Central memory CD8-positive, alpha-beta T cell (primary cell): ENCODE results near the gene TTR.

ENCODE experiments used
- ATAC-seq: fragments of 150-1000 bp; cut with Tn5 transposase; replicated peaks from 2 replicates; pipeline ENCODE4 v1.10.0; 2022; ENCODE audit warnings: mild to moderate bottlenecking, moderate FRiP score, moderate number of reproducible peaks; ENCODE audit not compliant: poor library complexity, severe bottlenecking; ENCODE audit errors: extremely low read depth
- DNase-seq, 2 donors: peaks; one replicate each; pipeline ENCODE4 v3.0.0; 2021; ENCODE audit warnings: low spot score in 2 of 2
- H3K27ac Mint-ChIP-seq: one replicate; pipeline ENCODE4 v1.8.0; 2022; ENCODE audit warnings: low read depth, mild to moderate bottlenecking, moderate library complexity, mixed read lengths
- H3K27me3 Mint-ChIP-seq: one replicate; pipeline ENCODE4 v1.8.0; 2022; ENCODE audit warnings: mixed read lengths
- H3K36me3 Mint-ChIP-seq: one replicate; pipeline ENCODE4 v1.8.0; 2022; ENCODE audit warnings: mild to moderate bottlenecking, moderate library complexity, mixed read lengths; ENCODE audit not compliant: insufficient read depth
- H3K4me1 Mint-ChIP-seq: one replicate; pipeline ENCODE4 v1.8.0; 2022; ENCODE audit warnings: mixed read lengths
- H3K4me3 Mint-ChIP-seq: one replicate; pipeline ENCODE4 v1.8.0; 2022; ENCODE audit warnings: mild to moderate bottlenecking, moderate library complexity, mixed read lengths
- H3K9me3 Mint-ChIP-seq: one replicate; pipeline ENCODE4 v1.8.0; 2022; ENCODE audit warnings: mixed read lengths

Gene TTR

DNA sequence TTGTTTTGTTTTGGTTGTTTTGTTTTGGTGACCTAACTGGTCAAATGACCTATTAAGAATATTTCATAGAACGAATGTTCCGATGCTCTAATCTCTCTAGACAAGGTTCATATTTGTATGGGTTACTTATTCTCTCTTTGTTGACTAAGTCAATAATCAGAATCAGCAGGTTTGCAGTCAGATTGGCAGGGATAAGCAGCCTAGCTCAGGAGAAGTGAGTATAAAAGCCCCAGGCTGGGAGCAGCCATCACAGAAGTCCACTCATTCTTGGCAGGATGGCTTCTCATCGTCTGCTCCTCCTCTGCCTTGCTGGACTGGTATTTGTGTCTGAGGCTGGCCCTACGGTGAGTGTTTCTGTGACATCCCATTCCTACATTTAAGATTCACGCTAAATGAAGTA lies at the start of gene TTR:
TSS of gene TTR (plus strand) at position 250 of the 400 bp plus-strand sequence. CDS start at position 276, 26 bp downstream.
- H3K27me3 Mint-ChIP-seq, result peaks cover 33% of the 10 kb centered on the region
- H3K9me3 Mint-ChIP-seq, result no peaks in the 10 kb centered on the region
- no peak within 1 kb of the TSS for H3K27ac Mint-ChIP-seq
- peaks cover 1% of the 10 kb centered on the region for H3K36me3 Mint-ChIP-seq
- H3K4me1 Mint-ChIP-seq, result no peaks in the 10 kb centered on the region
- ATAC-seq, result no peak
- DNase-seq, result no peak
- no peak within 1 kb of the TSS for H3K4me3 Mint-ChIP-seq

GRCh38 chr18:31546476-31546875 lies 45.2 kb upstream of the TTR start:
- Mint-ChIP-seq H3K4me1 (no peaks in the 10 kb centered on the region), H3K27ac (no peak overlapping the region), H3K36me3 (no peaks in the 10 kb centered on the region), H3K9me3 (no peaks in the 10 kb centered on the region), H3K27me3 (peaks cover 7% of the 10 kb centered on the region), H3K4me3 (no peak overlapping the region)
- DNase-seq (no peak), ATAC-seq (no peak)

DNA sequence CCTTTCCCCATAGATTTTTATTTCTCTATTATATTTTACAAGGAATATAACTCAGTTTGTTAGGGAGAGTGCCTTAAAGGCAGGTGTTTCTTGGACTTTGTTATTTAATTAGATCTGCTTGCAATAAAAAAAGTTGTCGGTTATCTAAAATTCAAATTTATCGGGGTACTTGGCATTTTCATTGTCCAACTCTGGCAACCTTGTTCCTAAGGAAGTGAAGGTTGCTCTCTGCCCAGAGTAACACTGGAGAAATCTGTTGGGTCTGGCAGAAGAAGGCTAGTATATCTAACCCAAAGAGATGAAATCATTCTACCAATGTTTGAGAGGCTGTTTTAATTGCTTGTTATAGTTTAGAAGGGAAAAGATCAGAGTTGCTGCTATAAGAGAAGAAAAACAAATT lies 42.8 kb upstream of the TTR start:
- Mint-ChIP-seq H3K4me3 (no peak overlapping the region), H3K27me3 (peaks cover 19% of the 10 kb centered on the region), H3K36me3 (no peaks in the 10 kb centered on the region), H3K27ac (no peak overlapping the region), H3K4me1 (no peaks in the 10 kb centered on the region), H3K9me3 (no peaks in the 10 kb centered on the region)
- DNase-seq (no peak), ATAC-seq (no peak)

GRCh38 chr18:31549416-31549815 lies 42.3 kb upstream of the TTR start:
- Mint-ChIP-seq H3K4me1 (no peaks in the 10 kb centered on the region), H3K27ac (no peak overlapping the region), H3K36me3 (no peaks in the 10 kb centered on the region), H3K9me3 (no peaks in the 10 kb centered on the region), H3K27me3 (peaks cover 25% of the 10 kb centered on the region), H3K4me3 (no peak overlapping the region)
- ATAC-seq (no peak), DNase-seq (no peak)

DNA sequence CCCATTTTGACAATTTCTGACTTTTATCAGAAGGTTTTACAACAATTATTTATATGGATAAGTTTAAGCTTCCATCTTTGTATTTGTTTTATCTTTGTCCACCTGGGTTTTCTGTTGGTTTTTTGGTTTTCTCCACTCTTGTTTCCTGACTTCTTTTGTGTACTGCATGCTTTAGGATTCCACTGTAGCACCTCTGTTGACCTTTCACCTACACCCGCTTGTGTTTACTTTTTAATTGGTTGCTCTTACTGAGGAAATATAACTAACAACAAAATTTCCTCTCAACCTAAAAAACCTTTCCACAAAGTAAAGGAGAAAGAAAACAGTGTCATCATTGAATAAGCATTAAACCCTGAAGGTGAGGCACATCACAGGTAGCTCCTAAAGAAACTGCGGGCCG lies 39.8 kb upstream of the TTR start:
- no peaks in the 10 kb centered on the region for H3K9me3 Mint-ChIP-seq
- no peaks in the 10 kb centered on the region for H3K36me3 Mint-ChIP-seq
- H3K27ac Mint-ChIP-seq, result no peak overlapping the region
- H3K4me1 Mint-ChIP-seq, result no peaks in the 10 kb centered on the region
- H3K4me3 Mint-ChIP-seq, result no peak overlapping the region
- H3K27me3 Mint-ChIP-seq, result peaks cover 48% of the 10 kb centered on the region
- no peak for DNase-seq
- no peak for ATAC-seq

DNA sequence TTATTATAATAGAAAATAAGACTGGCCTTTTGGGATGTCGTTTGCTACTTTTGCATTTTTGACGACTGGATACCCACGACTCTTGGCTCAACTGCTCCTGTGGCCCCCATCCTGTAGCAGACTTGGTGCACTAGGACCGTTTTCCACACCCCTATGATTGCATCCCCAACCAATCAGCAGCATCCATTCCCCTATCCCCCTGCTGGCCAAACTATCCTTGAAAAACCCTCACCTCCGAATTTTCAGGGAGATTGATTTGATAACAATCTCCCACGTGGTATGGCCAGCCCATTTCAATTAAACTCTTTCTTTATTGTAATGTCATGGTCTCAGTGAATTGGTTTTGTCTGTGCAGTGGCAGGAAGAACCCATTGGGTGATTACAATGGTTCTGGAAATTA lies 37.9 kb upstream of the TTR start:
- Mint-ChIP-seq H3K4me1 (no peaks in the 10 kb centered on the region), H3K4me3 (no peak overlapping the region), H3K36me3 (no peaks in the 10 kb centered on the region), H3K9me3 (no peaks in the 10 kb centered on the region), H3K27ac (no peak overlapping the region), H3K27me3 (peaks cover 54% of the 10 kb centered on the region)
- ATAC-seq (no peak), DNase-seq (no peak)

- H3K4me3 Mint-ChIP-seq, result no peak overlapping the region
- H3K27me3 Mint-ChIP-seq, result peaks cover 54% of the 10 kb centered on the region
- H3K27ac Mint-ChIP-seq, result no peak overlapping the region
- no peaks in the 10 kb centered on the region for H3K9me3 Mint-ChIP-seq
- no peaks in the 10 kb centered on the region for H3K36me3 Mint-ChIP-seq
- ATAC-seq (no peak), DNase-seq (no peak)
- H3K4me1 Mint-ChIP-seq, result no peaks in the 10 kb centered on the region
Measured at GRCh38 chr18:31554776-31555175, 36.9 kb upstream of the TTR start.

DNA sequence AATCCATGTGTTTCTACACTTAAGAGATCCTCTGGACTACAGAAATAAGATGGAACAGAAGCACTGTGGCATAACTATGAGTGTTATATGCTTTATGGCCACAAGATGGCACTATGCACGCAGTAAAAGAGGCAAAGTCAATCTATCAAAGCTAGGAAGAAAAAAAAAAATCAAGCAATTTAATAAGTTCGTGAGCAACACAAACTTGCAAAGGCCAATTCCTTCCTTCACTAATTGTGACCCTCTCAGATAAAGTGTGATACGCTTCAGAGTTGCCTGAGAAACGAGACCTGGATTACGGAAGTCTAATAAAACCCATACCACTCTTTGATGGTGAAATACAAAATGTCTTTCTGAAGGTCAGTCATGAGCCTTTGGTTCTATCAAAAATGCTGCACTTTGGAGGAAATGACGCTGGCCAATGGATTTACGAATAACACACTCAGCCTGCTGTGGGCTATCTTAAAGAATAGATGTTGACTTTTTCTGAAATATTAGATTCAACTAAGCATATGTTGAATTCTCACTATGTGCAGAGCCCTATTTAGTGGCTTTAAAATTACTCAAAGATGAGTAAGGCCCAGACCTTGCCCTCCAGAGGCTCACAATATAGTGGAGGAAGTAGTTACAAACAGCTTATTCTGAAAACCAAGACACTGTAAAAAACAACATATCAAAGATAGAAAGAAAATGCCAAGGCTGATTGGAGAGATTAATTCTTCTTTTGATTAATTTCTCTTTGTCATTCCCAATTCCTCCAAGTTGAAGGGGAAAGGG lies 35.5 kb upstream of the TTR start:
- DNase-seq (peak in 1 of 2 donors; percentile 38), ATAC-seq (no peak)
- Mint-ChIP-seq H3K4me3 (peak overlapping the region; percentile 12), H3K4me1 (no peaks in the 10 kb centered on the region), H3K27me3 (peaks cover 59% of the 10 kb centered on the region), H3K36me3 (no peaks in the 10 kb centered on the region), H3K27ac (no peak overlapping the region), H3K9me3 (no peaks in the 10 kb centered on the region)

DNA sequence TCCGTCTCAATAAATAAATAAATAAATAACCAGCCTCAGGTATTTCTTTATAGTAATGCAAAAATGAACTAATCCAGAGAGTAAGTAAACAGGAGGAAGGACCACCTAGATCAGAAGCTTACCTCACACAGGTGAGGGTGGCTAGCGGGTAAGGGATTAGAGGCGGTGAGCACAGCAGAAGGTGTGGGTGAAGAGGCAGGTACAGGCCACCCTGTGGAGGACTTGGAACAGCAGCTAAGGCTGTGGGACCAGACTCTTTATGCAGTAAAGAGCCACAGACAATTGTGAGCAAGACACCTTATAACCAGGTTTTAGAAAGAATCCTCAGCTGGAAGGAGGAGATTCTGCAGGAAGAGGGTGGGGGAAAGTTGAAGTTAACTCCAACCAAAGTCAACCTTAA lies 34.2 kb upstream of the TTR start:
- DNase-seq, result no peak
- Mint-ChIP-seq H3K27ac (no peak overlapping the region), H3K36me3 (no peaks in the 10 kb centered on the region), H3K27me3 (peaks cover 59% of the 10 kb centered on the region), H3K4me3 (no peak overlapping the region), H3K9me3 (no peaks in the 10 kb centered on the region), H3K4me1 (no peaks in the 10 kb centered on the region)
- no peak for ATAC-seq

- DNase-seq, result no peak
- Mint-ChIP-seq H3K4me1 (no peaks in the 10 kb centered on the region), H3K27me3 (peaks cover 48% of the 10 kb centered on the region), H3K27ac (no peak overlapping the region), H3K9me3 (no peaks in the 10 kb centered on the region), H3K36me3 (no peaks in the 10 kb centered on the region), H3K4me3 (no peak overlapping the region)
- no peak for ATAC-seq
Measured at GRCh38 chr18:31558567-31558966, 33.1 kb upstream of the TTR start.

DNA sequence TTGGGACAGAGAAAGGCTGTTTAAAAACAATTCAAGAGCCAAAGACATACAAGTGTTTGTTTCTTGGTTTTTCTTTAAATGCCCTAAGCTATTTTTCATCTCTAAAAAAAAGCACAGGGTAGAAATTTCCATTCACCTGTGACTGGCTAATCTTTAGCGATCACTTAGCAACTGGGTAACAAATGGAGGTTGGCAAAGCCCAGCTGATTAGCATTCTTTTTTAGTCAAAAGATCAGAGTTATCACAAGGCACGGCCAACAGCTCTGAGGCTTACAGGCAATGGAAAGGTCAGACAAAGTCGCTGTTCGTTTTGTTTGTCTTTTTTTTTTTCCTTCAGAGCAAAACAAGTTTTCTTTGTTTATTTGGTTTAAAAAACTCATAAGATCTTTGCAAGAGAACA lies 29.0 kb upstream of the TTR start:
- ATAC-seq (no peak), DNase-seq (no peak)
- Mint-ChIP-seq H3K4me3 (no peak overlapping the region), H3K9me3 (no peaks in the 10 kb centered on the region), H3K27ac (no peak overlapping the region), H3K4me1 (no peaks in the 10 kb centered on the region), H3K36me3 (no peaks in the 10 kb centered on the region), H3K27me3 (peaks cover 10% of the 10 kb centered on the region)

GRCh38 chr18:31563778-31564177 lies 27.9 kb upstream of the TTR start:
- no peak overlapping the region for H3K4me3 Mint-ChIP-seq
- no peak for DNase-seq
- H3K27ac Mint-ChIP-seq, result no peak overlapping the region
- no peaks in the 10 kb centered on the region for H3K4me1 Mint-ChIP-seq
- no peaks in the 10 kb centered on the region for H3K36me3 Mint-ChIP-seq
- H3K9me3 Mint-ChIP-seq, result no peaks in the 10 kb centered on the region
- ATAC-seq, result no peak
- peaks cover 10% of the 10 kb centered on the region for H3K27me3 Mint-ChIP-seq

DNA sequence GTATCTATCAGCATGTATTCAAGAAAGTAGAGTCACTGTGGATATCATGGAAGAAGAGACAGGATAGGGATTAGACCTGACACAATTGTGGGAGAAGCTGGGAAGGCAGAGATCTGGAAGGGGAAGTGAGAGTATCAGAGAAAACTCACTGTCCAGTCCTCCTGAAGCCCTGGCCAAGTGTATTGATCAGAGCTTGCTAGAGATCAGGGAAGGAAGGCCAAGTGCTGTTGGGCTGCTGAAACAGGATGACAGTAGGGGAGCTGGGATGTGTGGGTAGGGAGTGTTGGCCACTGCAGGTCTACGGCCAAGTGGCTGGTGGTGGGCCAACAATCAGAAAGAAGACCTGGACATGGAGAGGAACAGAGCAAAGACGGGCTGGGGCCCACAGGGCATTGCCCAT lies 26.3 kb upstream of the TTR start:
- no peak for DNase-seq
- Mint-ChIP-seq H3K9me3 (no peaks in the 10 kb centered on the region), H3K27ac (no peak overlapping the region), H3K4me3 (no peak overlapping the region), H3K36me3 (no peaks in the 10 kb centered on the region), H3K27me3 (peaks cover 10% of the 10 kb centered on the region), H3K4me1 (no peaks in the 10 kb centered on the region)
- ATAC-seq, result no peak
